ENCODE measurements around the gene TTC39B. TPM values are rescaled to one million over a fixed set of nuclear protein-coding genes. Genes with fewer than 3 reads are reported as not detected.

TTC39B gene
- total RNA-seq, 2 experiments from 2014 or later: 0.06 TPM; not detected in 1

DNA sequence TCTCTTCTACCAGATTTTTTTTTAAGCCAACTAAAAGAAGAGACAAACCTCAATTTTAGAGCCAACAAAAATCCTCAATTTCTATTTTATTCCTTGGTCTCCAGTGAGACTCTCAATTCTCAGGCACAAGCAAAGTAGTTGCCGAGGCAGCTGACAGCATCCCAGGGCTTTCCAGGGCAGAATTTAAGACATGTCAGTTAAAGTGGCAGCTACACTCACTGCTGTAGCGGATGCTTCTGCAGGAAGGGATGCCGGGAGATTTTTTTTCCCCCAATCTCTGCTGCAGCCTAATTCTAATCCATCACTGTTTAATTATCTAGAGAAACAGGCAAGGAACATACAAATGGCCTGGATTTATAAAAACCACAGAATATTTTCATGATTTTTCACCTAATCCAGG lies 57.0 kb downstream of the TTC39B start:
- Histone ChIP-seq H3K4me3 (ENCODE audit: low read depth, low read length, poor library complexity, severe bottlenecking) (no peak overlapping the region), H3K27ac (ENCODE audit: low read depth, low read length, poor library complexity, severe bottlenecking) (no peak overlapping the region), H3K79me2 (ENCODE audit: insufficient read depth, low read depth, low read length) (no peaks in the 10 kb centered on the region), H3K9me2 (ENCODE audit: insufficient read depth, low read length) (no peaks in the 10 kb centered on the region), H2AFZ (ENCODE audit: low read length) (no peak overlapping the region), H4K20me1 (ENCODE audit: insufficient read depth, low read length) (no peaks in the 10 kb centered on the region), H3K9me3 (ENCODE audit: low read length) (no peaks in the 10 kb centered on the region), H3K4me2 (ENCODE audit: low read length) (no peak overlapping the region), H3K4me1 (ENCODE audit: insufficient read depth, low read length, poor library complexity, severe bottlenecking) (no peaks in the 10 kb centered on the region), H3K36me3 (ENCODE audit: insufficient read depth, low read length) (no peaks in the 10 kb centered on the region)
- DNase-seq (ENCODE audit: low spot score): no peak
- ChIA-PET CTCF (ENCODE audit: unreplicated experiment) (no interaction called here), POLR2A (interaction anchor here (0.7 kb wide), 1 partner anchor 148 kb away, joined by 3 read pairs; no protein-coding TSS in a partner anchor)
- no peak for TF ChIP-seq EZH2phosphoT487 (IDR thresholded peaks at IDR 0.05; ENCODE audit: borderline replicate concordance, low read depth, low read length)
- TF ChIP-seq, protein P1, sequence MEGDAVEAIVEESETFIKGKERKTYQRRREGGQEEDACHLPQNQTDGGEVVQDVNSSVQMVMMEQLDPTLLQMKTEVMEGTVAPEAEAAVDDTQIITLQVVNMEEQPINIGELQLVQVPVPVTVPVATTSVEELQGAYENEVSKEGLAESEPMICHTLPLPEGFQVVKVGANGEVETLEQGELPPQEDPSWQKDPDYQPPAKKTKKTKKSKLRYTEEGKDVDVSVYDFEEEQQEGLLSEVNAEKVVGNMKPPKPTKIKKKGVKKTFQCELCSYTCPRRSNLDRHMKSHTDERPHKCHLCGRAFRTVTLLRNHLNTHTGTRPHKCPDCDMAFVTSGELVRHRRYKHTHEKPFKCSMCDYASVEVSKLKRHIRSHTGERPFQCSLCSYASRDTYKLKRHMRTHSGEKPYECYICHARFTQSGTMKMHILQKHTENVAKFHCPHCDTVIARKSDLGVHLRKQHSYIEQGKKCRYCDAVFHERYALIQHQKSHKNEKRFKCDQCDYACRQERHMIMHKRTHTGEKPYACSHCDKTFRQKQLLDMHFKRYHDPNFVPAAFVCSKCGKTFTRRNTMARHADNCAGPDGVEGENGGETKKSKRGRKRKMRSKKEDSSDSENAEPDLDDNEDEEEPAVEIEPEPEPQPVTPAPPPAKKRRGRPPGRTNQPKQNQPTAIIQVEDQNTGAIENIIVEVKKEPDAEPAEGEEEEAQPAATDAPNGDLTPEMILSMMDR (conservative IDR thresholded peaks at IDR 0.05; ENCODE audit: low read length): no peak
- no TSS peak for BruUV-seq (replicated peaks)
- intact Hi-C loops (cut with micrococcal nuclease; ENCODE audit: unreplicated experiment): no loop called here

DNA sequence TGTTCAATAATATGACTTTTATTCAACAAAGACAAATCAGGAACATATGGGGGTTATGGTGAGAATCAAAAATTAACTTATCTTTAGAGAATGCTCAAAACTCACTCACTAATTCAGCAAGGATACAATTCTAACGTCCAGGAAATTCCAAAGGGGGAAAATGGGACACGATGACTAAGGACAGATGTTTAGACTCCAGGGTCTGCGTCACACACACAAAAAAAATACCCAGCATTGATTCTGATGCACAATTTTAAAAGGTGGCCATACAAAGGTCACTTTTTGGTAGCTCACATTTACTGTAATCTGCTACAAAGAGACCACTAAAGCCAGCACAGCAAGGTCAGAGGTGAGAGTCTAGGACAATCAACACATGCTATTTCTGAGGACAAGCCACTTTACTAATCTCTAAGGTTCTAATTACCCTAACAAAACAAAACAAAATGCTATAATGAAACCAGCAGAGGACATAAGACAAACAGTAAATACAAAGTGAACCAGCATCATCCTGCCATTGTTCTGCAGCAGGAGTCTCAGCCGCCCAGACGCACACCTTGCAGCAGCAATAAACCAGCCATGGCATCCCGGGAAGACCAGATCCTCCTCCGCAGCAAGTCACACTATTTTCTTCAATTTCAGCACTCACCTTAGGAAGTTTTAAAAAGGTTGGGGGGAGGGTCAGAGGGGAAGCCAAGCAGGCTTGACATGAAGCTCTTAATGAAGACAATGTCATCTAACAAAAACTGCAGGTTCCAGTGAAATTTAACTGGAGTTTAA lies 57.8 kb downstream of the TTC39B start:
- Histone ChIP-seq H3K4me1 (ENCODE audit: insufficient read depth, low read length, poor library complexity, severe bottlenecking) (no peaks in the 10 kb centered on the region), H3K9me3 (ENCODE audit: low read length) (no peaks in the 10 kb centered on the region), H3K27ac (ENCODE audit: low read depth, low read length, poor library complexity, severe bottlenecking) (no peak overlapping the region), H3K36me3 (ENCODE audit: insufficient read depth, low read length) (no peaks in the 10 kb centered on the region), H3K4me2 (ENCODE audit: low read length) (no peak overlapping the region), H3K9me2 (ENCODE audit: insufficient read depth, low read length) (no peaks in the 10 kb centered on the region), H3K79me2 (ENCODE audit: insufficient read depth, low read depth, low read length) (no peaks in the 10 kb centered on the region), H4K20me1 (ENCODE audit: insufficient read depth, low read length) (no peaks in the 10 kb centered on the region), H2AFZ (ENCODE audit: low read length) (no peak overlapping the region), H3K4me3 (ENCODE audit: low read depth, low read length, poor library complexity, severe bottlenecking) (no peak overlapping the region)
- ChIA-PET POLR2A (no interaction called here), CTCF (ENCODE audit: unreplicated experiment) (no interaction called here)
- intact Hi-C loops (cut with micrococcal nuclease; ENCODE audit: unreplicated experiment): no loop called here
- no peak for TF ChIP-seq EZH2phosphoT487 (IDR thresholded peaks at IDR 0.05; ENCODE audit: borderline replicate concordance, low read depth, low read length)
- TF ChIP-seq, protein P1 (conservative IDR thresholded peaks at IDR 0.05; ENCODE audit: low read length): no peak
- DNase-seq (ENCODE audit: low spot score): no peak
- no TSS peak for BruUV-seq (replicated peaks)

DNA sequence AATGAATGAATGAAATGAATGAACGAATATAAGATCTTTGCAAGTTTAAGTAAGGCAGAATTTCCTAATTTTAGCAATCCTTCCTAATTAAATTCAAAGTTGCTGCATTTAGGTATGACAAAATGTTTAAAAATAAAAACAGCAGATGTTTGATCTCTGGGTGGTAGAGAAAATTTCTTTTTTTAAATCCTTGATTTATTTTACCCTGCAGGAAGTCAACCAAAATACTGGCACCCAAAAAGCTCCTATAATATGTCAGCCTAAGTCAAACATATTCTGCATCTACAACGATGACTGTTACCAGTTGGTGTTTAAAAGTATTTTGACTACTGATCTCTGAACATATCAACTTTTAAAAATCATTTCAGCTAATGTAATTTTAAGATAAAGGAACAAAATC lies 58.4 kb downstream of the TTC39B start:
- intact Hi-C loops (cut with micrococcal nuclease; ENCODE audit: unreplicated experiment): no loop called here
- DNase-seq (ENCODE audit: low spot score): no peak
- Histone ChIP-seq H2AFZ (ENCODE audit: low read length) (no peak overlapping the region), H4K20me1 (ENCODE audit: insufficient read depth, low read length) (no peaks in the 10 kb centered on the region), H3K4me3 (ENCODE audit: low read depth, low read length, poor library complexity, severe bottlenecking) (no peak overlapping the region), H3K79me2 (ENCODE audit: insufficient read depth, low read depth, low read length) (no peaks in the 10 kb centered on the region), H3K27ac (ENCODE audit: low read depth, low read length, poor library complexity, severe bottlenecking) (no peak overlapping the region), H3K4me1 (ENCODE audit: insufficient read depth, low read length, poor library complexity, severe bottlenecking) (no peaks in the 10 kb centered on the region), H3K4me2 (ENCODE audit: low read length) (no peak overlapping the region), H3K9me3 (ENCODE audit: low read length) (no peaks in the 10 kb centered on the region), H3K36me3 (ENCODE audit: insufficient read depth, low read length) (no peaks in the 10 kb centered on the region), H3K9me2 (ENCODE audit: insufficient read depth, low read length) (no peaks in the 10 kb centered on the region)
- TF ChIP-seq, protein P1 (conservative IDR thresholded peaks at IDR 0.05; ENCODE audit: low read length): no peak
- TF ChIP-seq EZH2phosphoT487 (IDR thresholded peaks at IDR 0.05; ENCODE audit: borderline replicate concordance, low read depth, low read length): no peak
- CTCF ChIA-PET (ENCODE audit: unreplicated experiment): no interaction called here
- POLR2A ChIA-PET: interaction anchor here (0.6 kb wide), 1 partner anchor 192 kb away, joined by 4 read pairs; no protein-coding TSS in a partner anchor
- no TSS peak for BruUV-seq (replicated peaks)

Measured in OCI-LY7 (cell line).